Large intestine (tissue), 3 donors: ENCODE results near the gene BNIP1. TPM values are rescaled to one million over a fixed set of nuclear protein-coding genes. Genes with fewer than 3 reads are reported as not detected.

Experiments
- DNase-seq, 2 donors: peaks; one replicate each; pipeline versions ENCODE4 v3.0.0 to v3.0.0-alpha.2; 2013
- H3K27ac ChIP-seq: one replicate; pipeline ENCODE4 v1.5.1; 2013; ENCODE audit warnings: low read length
- H3K27me3 ChIP-seq: 2 replicates; pipeline ENCODE4 v1.6.1; 2013; ENCODE audit warnings: low read length; ENCODE audit not compliant: control insufficient read depth, insufficient read depth
- H3K36me3 ChIP-seq: 2 replicates; pipeline ENCODE4 v1.6.1; 2013; ENCODE audit warnings: low read length; ENCODE audit not compliant: control insufficient read depth, insufficient read depth
- H3K4me1 ChIP-seq: one replicate; pipeline ENCODE4 v1.6.1; 2013; ENCODE audit warnings: low read length; ENCODE audit not compliant: control insufficient read depth, insufficient read depth
- H3K4me3 ChIP-seq: one replicate; pipeline ENCODE4 v1.5.1; 2013; ENCODE audit warnings: low read length
- H3K9me3 ChIP-seq: one replicate; pipeline ENCODE4 v1.6.1; 2013; ENCODE audit warnings: mild to moderate bottlenecking, low read depth, low read length, moderate library complexity; ENCODE audit not compliant: control insufficient read depth
- WGBS: methylation state at CpG from one replicate; pipeline ENCODE4 v1.1.5; 2013; ENCODE audit warnings: low lambda C conversion rate; ENCODE audit not compliant: insufficient coverage; 5-methylcytosine and 5-hydroxymethylcytosine counted together
- polyA plus RNA-seq: library from polyadenylated mRNA; unstranded; fragments of 120-200 nt; gene quantifications from one replicate; pipeline ENCODE4 v1.2.1, GENCODE V29; 2013

The BNIP1 gene
- polyA plus RNA-seq, 1 donor, result 12.0 TPM

GRCh38 chr5:173159256-173159655 lies 14.9 kb downstream of the BNIP1 start:
- Histone ChIP-seq H3K9me3 (no peaks in the 10 kb centered on the region), H3K36me3 (peaks cover 61% of the 10 kb centered on the region), H3K27me3 (no peaks in the 10 kb centered on the region), H3K4me1 (no peaks in the 10 kb centered on the region), H3K27ac (no peak overlapping the region), H3K4me3 (no peak overlapping the region)
- DNase-seq, result no peak
- no CpG with 5 or more reads among the region's 3 CpGs for WGBS

GRCh38 chr5:173161148-173161547 lies 16.8 kb downstream of the BNIP1 start:
- no peak overlapping the region for H3K27ac ChIP-seq
- no peak overlapping the region for H3K4me3 ChIP-seq
- H3K4me1 ChIP-seq, result no peaks in the 10 kb centered on the region
- H3K36me3 ChIP-seq, result peaks cover 50% of the 10 kb centered on the region
- H3K27me3 ChIP-seq, result no peaks in the 10 kb centered on the region
- H3K9me3 ChIP-seq, result no peaks in the 10 kb centered on the region
- no CpG with 5 or more reads among the region's 5 CpGs for WGBS
- no peak for DNase-seq

GRCh38 chr5:173163219-173163618 lies 18.9 kb downstream of the BNIP1 start:
- Histone ChIP-seq H3K4me3 (no peak overlapping the region), H3K9me3 (no peaks in the 10 kb centered on the region), H3K27ac (no peak overlapping the region), H3K36me3 (peaks cover 36% of the 10 kb centered on the region), H3K27me3 (no peaks in the 10 kb centered on the region), H3K4me1 (no peaks in the 10 kb centered on the region)
- WGBS, result no CpG with 5 or more reads among the region's 7 CpGs
- no peak for DNase-seq

DNA sequence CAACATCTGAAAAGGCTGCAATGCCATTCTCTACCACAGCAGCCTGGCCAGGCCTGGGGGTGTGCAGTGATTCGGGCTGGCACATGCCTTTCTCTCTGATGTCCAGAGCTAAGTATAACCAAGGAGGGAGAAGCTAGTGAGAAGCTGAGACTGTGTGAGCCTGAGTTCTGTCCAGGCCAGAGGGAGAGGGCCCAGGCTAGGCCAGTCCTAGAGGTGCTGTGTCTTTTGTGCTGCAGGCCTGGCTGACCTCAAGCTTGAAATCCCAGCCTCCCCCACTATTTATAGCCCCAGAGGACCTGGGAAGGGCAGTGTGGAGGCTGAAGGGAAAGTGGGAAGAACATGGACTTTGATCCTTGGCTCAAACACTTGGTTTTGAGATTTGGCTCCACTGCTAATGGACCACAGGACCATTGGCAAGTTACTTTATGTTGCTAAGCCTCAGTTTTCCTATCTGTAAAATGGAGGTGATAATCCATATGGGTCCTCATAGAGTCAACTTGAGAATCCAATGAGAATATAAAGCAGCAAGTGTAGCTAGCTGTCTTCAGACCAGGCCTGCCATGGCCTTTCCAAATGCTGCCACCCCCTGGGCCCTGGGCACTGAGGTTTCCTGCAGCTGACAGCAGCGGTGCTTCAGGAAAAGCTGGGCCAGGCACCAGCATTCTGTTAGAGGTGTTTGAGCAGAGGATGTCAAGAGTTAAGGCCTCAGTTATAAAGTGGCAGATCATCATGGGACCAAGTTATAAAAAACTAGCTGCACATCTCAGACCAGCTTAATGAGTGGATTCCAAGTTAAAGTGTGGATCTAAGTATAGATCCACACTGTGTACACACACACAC lies 21.1 kb downstream of the BNIP1 start:
- DNase-seq, result no peak
- Histone ChIP-seq H3K27ac (no peak overlapping the region), H3K27me3 (no peaks in the 10 kb centered on the region), H3K36me3 (peaks cover 25% of the 10 kb centered on the region), H3K4me3 (no peak overlapping the region), H3K9me3 (no peaks in the 10 kb centered on the region), H3K4me1 (no peaks in the 10 kb centered on the region)
- WGBS, result no CpG with 5 or more reads among the region's 2 CpGs

DNA sequence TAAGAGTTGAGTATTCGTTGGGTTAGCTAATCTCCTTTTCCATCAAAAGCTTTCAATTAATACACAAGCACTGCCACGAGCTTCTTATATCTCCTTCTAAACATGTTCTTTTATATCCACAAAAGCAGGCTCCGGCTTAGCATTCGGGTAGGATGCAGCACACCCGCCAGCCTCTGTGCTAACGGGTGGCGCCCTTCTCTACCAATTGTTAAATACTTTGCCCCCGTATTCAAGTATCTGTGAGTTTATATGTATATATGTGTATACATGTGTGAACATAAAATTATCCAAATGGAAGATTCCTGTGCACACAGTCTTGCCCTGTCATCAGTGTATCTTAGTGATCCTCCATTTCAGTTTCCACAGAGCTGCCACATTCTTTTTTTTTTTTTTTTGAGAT lies 27.8 kb downstream of the BNIP1 start:
- no peak for DNase-seq
- no peaks in the 10 kb centered on the region for H3K4me1 ChIP-seq
- H3K27me3 ChIP-seq, result peaks cover 8% of the 10 kb centered on the region
- no CpG with 5 or more reads among the region's 8 CpGs for WGBS
- no peak overlapping the region for H3K4me3 ChIP-seq
- H3K9me3 ChIP-seq, result no peaks in the 10 kb centered on the region
- no peaks in the 10 kb centered on the region for H3K36me3 ChIP-seq
- no peak overlapping the region for H3K27ac ChIP-seq

GRCh38 chr5:173175523-173175922 lies 31.2 kb downstream of the BNIP1 start:
- no peaks in the 10 kb centered on the region for H3K36me3 ChIP-seq
- H3K4me3 ChIP-seq, result no peak overlapping the region
- peaks cover 12% of the 10 kb centered on the region for H3K27me3 ChIP-seq
- H3K4me1 ChIP-seq, result no peaks in the 10 kb centered on the region
- no peak overlapping the region for H3K27ac ChIP-seq
- no peaks in the 10 kb centered on the region for H3K9me3 ChIP-seq
- no peak for DNase-seq
- WGBS, result 40% methylated on average over 1 of the region's 4 CpGs

- Histone ChIP-seq H3K27me3 (peaks cover 12% of the 10 kb centered on the region), H3K9me3 (no peaks in the 10 kb centered on the region), H3K4me3 (no peak overlapping the region), H3K27ac (no peak overlapping the region), H3K4me1 (no peaks in the 10 kb centered on the region), H3K36me3 (no peaks in the 10 kb centered on the region)
- DNase-seq, result no peak
- 100% methylated on average over 1 of the region's 12 CpGs for WGBS
Observed at GRCh38 chr5:173178369-173178910, 34.1 kb downstream of the BNIP1 start.

GRCh38 chr5:173180331-173180730 lies 36.0 kb downstream of the BNIP1 start:
- no peak for DNase-seq
- H3K4me3 ChIP-seq, result no peak overlapping the region
- H3K9me3 ChIP-seq, result no peaks in the 10 kb centered on the region
- H3K27me3 ChIP-seq, result peaks cover 7% of the 10 kb centered on the region
- no peaks in the 10 kb centered on the region for H3K36me3 ChIP-seq
- H3K4me1 ChIP-seq, result no peaks in the 10 kb centered on the region
- WGBS, result no CpG with 5 or more reads among the region's 2 CpGs
- H3K27ac ChIP-seq, result no peak overlapping the region

DNA sequence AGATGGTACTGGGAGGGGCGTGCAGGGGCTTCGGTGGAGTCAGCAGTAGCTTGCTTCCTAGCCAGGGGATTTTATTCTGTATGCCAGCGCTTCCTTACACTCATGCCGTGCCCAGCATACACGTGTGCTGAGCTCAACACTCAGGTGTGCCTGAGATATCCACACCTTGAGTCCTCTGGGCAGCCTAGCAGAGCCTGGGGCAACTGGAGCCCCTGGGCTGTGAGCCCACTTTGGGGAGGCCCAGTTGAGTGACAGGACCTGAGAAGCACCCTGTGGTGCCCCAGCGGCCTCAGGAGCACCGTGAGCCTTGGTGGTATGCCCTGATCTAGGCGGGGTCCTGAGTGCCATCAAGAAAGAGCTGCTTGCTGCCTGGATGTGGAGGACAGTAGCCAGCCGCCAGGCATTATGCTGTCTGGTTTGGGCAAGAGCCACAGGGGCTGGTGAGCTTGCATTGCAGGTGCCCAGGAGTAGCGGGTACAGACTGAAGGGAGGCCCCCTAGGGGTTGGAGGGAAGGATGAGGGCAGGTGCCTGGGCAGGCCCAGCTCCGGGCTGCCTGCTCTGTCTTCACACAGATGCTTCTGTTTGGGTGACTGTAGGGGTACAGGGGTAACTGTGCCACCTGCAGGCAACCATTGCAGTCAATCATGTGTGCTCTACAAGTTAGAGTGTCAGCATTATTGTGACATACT lies 42.9 kb downstream of the BNIP1 start:
- no peak for DNase-seq
- Histone ChIP-seq H3K4me3 (no peak overlapping the region), H3K27me3 (peaks cover 3% of the 10 kb centered on the region), H3K4me1 (no peaks in the 10 kb centered on the region), H3K27ac (no peak overlapping the region), H3K36me3 (no peaks in the 10 kb centered on the region), H3K9me3 (no peaks in the 10 kb centered on the region)
- 67% methylated on average over 1 of the region's 11 CpGs for whole genome bisulfite sequencing

DNA sequence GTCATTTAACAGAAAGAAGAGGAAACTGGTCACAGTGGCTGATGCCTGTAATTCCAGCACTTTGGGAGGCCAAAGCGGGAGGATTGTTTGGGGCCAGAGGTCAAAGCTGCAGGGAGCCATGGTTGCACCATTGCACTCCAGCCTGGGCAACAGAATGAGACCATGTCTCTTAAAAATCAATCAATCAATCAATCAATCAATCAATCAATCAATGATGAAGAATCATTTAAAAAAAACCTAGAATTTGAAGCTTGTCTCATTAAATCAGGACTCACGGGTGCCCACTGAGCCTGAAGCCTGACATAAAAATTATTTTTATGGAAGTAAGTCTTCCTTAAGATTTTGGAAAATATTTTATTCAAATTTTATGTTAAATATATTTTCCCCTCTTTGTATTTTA lies 43.9 kb downstream of the BNIP1 start:
- no peaks in the 10 kb centered on the region for H3K9me3 ChIP-seq
- no peak overlapping the region for H3K4me3 ChIP-seq
- no peak for DNase-seq
- no peaks in the 10 kb centered on the region for H3K36me3 ChIP-seq
- H3K27me3 ChIP-seq, result peaks cover 3% of the 10 kb centered on the region
- H3K27ac ChIP-seq, result no peak overlapping the region
- H3K4me1 ChIP-seq, result no peaks in the 10 kb centered on the region
- no CpG with 5 or more reads among the region's 2 CpGs for WGBS
